HS-27A (cell line): ENCODE measurements around the gene NT5DC2.
"Not testable (repeated sequence)": the region's sequence is repeated elsewhere in the genome, so short reads cannot be mapped to it uniquely, and the experiment has no call there.

ENCODE experiments used
- DNase-seq: peaks from one replicate; pipeline ENCODE4 v3.0.0-alpha.2; 2012; ENCODE audit warnings: low read depth, missing footprints

The NT5DC2 gene

DNA sequence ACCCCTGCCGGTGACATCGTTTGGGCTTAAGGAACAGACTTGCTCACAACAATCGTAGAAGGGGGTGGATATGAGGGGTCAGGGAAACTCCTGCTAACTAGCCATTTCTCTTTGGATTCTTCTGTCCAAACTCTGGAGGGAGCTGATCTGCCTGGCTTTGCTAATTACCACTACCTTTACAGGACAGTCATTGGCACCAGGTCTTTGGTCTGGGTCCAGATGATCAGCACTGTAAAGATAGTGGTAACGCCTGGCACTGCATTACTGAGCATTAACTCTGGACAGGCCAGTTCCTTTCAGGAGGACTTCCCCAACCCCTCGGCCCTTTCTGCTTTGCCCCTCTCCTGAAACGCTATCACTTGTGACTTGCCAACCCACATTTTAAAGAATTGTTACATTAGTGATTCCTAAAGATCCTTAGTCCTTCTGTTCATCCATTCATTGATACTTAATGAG lies 3.5 kb upstream of the NT5DC2 start:
- DNase-seq, result no peak

DNA sequence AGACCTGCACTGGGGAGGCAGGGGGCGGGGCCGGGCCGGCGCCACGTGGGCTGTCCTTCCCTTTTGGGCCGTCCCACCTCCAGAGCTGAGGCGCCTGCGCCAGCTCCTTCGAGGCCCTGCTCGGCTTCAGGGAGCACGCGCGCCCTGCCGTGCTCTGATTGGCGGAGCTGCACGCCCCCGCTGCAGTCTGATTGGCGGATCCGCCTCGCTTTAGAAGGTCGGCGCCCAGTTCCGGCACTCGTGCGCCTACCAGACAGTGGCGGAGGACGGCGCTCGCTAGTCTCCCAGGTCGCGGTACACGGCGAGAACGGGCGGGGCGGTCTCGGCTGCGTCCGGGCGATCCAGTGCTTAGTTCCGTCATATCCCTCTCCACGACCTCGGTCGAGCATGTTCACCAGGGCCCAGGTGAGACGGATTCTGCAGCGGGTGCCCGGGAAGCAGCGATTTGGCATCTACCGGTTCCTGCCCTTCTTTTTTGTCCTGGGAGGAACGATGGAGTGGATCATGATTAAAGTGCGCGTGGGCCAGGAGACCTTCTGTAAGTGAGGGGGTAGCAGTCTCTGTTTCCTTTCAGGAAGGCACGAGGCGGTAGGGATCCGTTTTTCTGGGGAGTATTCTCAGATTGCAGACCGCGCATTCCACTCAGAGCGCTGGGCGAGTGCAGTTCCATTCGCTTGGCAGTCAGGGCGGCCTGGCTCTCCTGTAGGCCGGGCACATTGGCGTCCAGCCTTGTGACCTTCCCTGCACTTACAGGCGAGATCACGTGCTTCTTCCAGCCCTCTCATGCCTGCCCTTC lies 2.9 kb upstream of the NT5DC2 start, which contains the start of gene UQCC5:
Gene UQCC5 (plus strand): TSS at position 237 of the 796 bp plus-strand sequence. CDS start 151 bp downstream, at position 388.
- DNase-seq, result peak; percentile 92

DNA sequence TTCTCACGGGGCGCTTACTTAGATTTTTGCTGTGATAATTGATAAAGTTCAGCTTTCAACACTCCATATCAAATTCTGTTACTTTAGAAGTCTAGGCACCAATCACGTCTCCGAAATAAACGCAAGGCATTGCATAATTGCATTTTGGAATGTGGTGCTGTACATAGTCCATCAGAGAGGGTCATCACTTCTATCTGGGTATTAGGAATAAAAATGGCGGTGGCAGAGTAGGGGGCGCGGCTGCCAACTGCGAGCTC lies 2.4 kb upstream of the NT5DC2 start:
- DNase-seq, result no peak

DNA sequence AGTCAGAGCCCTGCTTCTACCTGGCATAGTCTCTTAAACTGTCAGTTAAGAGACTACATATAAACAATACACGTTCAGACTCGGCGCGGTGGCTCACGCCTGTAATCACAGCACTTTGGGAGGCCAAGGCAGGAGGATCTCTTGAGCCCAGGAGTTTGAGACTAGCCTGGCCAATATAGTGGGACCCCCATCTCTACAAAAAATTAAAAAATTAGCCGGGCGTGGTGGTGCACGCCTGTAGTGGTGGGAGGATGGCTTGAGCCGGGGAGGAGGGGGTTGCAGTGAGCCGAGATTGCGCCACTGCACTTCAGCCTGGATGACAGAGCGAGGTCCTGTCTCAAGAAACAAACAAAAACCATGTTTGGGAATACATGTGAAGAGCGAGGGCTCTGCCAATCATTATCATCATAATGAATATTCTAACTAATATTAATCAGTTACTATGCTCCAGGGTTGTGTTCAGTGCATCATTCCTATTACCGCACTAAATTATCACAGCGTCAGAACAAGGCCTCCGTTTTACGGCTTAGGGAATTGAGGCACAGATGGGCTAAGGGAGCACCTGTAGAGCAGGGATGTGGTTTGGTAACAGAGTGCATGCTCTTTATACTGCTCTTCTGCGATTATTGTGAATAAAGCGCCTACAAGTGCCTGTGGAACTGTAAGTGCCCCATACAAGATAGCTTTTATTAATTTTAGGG lies 1.9 kb upstream of the NT5DC2 start:
- no peak for DNase-seq

GRCh38 chr3:52534281-52535183 lies 875 bp upstream of the NT5DC2 start:
- DNase-seq, result no peak

DNA sequence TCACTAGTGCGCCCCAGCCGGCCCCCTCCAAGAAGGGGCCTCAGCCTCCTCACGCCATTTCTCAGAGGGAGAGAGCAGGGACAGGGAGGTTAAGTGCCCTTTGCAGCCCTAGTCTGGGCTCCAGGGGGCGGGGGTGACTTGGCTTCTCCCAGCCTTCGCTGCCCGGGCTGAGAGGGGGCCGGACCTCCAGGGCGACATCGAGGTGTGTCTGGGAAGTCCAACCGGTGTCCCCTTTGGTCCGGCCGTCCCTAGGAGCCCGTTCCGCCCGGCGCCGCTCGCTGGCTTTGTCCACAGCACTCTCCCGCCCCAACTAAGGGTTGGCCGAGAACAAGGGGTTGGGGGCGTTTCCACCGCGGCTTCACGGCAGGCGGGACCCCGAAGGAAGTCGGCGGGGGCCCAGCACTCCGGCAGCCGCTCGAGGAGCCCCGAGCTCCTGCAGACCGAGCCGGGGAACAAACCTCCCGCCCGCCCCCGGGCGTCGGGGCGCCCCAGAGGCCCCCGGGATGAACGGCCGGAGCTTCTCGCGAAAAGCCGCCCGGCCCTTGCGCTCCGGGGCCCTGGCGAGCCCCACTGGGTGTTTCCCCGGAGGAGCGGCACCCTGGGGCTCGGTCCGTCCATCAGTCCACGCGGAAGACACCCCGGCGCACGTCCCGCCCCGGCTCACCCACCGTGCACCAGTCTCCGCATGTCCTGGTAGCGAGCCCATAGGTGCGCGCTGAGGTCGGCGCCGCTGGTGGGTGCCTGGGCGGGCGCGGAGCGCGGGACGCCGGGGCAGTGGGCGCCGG lies 627 bp downstream of the NT5DC2 start:
- DNase-seq, result no peak

GRCh38 chr3:52532517-52532837 lies 1.2 kb downstream of the NT5DC2 start:
- DNase-seq, result no peak

- no peak for DNase-seq
These were observed 1.7 kb downstream of the NT5DC2 start for GRCh38 chr3:52531860-52532516.

DNA sequence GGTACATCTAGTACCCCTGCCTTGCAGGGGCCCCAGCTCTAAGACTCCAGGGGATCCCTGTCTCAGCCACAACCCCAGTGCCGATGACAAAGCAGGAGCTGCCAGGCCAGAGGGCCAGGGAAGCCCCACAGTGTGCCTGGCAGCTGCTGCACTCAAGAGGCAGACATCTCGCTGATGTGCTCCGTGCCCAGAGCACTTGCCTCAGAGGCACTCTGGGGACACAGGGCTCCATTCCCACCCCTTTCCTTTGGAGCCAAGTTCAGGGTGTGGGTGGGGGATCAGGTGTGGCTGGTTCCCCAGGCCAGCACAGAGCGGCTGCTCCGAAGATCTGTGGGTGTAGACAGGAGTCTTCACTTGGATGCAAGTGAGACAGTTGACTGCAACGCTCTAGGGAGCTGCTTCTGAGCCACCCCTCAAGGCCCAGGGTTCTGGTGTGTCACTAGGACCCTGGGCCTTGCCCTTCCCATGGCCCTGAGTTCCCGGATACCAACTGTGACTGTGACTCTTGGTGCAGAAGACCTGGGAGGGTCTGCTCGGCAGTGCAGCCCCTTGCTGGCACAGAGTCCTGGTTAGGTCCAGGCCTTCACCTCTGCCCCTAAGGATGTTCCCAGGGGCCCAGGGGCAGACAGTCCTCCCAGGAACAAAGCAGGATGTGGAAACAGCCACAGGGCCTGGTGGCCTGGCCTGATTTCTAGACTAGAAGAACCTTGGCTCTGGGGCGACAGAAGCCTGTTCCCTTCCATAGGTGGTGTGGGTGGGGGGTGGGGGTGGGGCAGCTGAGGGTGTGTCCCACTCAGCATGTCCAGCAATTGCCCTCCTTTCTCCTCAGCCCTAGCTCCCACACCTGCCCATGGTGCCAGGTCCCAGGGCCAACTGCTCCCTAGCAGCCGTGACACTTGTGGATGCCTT lies 2.5 kb downstream of the NT5DC2 start:
- no peak for DNase-seq

GRCh38 chr3:52529376-52530333 lies 4.0 kb downstream of the NT5DC2 start:
- no peak for DNase-seq

DNA sequence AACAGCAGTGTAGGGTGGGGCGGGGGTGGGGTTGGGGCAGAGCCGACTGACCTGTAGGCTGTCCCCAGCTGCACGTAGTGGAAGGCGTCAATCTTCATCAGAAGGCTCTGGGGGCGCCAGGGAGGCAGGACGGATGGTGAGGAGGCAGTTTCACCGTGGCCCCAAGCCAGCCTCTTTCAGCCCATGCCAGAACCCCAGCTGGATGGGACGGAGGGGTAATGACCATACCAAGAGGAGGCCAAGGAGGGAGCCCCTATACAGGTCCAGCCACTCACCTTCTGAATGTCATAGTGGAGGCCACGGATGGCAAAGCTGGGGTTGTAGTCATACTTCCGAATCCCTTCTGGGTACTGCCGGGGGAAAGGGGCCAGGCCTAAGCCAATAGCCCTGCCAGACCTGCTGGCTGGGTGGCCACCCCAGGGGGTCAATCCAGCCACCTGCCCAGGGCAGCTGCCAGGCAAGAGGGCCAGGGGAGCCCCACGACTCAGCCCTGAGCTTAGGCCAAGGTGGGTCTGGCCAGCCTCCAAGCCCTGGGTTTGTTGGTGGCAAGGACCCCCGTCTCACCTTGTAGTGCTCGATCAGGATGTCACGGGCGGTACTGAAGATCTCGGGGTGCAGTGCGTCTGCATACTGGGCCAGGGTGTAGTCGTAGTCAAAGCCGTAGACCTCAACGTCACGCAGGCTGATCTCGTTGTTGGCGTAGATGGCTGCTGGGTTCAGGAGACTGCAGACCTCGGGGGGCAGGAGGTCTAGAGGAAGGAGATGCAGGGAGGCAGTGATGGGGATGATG lies 4.9 kb downstream of the NT5DC2 start:
- DNase-seq, result no peak

DNA sequence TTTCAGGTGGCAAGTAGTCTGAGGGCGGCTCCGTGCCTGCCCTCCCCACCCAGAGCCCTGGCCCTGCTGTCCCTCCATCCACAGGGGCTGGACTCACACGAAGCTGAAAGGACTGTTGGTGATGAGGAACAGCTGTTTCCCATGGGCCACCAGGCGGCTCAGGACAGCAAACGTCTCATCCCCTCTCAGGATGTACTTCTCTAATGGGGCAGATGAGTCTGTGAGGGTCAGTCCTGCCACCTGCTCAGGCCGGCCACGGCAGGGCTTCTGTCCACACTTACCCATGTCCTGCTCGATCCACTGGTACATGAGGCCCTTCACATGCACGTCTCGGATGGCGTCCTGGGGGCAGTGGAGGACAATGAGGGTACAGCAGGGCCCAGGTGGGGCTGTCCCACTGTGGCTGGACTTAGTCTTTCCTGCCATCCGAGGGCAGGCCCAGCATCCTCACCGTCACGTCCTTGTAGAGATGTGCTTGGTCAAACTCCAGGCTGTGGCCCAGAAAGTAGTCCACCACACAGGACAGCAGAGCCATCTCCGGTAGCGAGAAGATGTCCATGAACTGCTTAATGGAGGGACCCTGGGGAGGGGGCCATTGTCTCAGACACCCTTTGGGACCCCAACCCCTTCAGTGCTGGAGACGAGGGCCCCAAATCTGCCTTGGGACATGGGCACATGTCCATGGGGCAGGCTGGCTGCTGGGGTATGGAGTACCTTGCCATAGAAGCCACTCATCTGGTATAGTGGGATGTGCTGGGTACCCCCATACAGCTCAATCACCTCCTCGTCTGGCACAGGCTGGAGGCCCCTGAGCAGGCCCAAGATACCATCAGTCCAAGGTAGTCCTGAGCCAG lies 5.7 kb downstream of the NT5DC2 start:
- DNase-seq, result no peak

DNA sequence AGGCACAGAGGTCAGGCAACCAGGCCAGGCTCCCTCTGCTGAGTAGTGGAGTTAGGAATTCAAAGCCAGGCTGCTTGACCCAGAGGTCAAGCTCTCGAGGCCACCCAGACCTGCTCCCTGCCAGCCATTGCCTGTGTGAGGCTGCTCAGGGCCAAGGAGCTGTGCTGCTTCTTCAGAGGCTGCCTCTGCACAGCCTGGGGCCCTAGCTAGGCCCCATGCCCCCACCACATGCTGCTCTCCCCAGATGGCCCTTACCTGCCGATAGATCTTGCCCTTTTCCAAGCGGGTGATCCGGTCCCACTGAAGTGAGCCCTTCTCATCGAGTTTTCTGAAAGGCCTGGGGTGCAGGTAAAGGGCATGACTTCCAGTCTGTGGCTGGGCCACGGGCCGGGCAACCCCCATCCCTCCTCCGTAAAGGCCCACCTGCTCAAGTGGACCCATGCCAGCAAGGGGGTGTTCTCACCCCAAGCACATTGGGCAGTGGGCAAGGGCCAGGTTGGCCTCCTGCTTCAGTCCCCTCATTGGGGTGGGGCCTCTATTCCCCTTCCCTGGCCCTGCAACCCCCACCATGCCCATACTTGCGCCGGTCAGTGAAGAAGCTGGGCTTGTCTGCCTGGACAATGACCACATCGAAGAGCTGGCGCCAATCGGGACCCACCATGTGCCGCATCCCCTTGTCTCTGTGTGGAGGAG lies 6.5 kb downstream of the NT5DC2 start:
- no peak for DNase-seq

DNA sequence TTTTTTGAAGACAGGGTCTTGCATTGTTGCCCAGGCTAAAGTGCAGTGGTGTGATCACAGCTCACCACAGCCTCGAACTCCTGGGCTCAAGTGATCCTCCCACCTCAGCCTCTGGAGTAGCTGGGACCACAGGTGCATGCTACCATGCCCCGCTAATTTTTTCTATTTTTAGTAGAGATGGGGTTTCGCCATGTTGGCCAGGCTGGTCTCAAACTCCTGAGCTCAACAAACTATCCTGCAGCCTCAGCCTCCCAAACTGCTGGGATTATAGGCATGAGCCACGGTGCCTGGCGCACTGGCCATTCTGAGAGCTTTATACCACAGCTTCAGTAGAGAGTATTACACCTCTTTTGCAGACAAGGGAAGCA lies 7.0 kb downstream of the NT5DC2 start:
- DNase-seq, result not testable (repeated sequence)

GRCh38 chr3:52525680-52526561 lies 7.7 kb downstream of the NT5DC2 start:
- no peak for DNase-seq
